Measurements from ENCODE around the gene PNKD. TPM values are rescaled to one million over a fixed set of nuclear protein-coding genes. Genes with fewer than 3 reads are reported as not detected.

PNKD gene
- total and polyA plus RNA-seq, 2 experiments from 2014 or later, result 28.2 to 83.3 TPM

DNA sequence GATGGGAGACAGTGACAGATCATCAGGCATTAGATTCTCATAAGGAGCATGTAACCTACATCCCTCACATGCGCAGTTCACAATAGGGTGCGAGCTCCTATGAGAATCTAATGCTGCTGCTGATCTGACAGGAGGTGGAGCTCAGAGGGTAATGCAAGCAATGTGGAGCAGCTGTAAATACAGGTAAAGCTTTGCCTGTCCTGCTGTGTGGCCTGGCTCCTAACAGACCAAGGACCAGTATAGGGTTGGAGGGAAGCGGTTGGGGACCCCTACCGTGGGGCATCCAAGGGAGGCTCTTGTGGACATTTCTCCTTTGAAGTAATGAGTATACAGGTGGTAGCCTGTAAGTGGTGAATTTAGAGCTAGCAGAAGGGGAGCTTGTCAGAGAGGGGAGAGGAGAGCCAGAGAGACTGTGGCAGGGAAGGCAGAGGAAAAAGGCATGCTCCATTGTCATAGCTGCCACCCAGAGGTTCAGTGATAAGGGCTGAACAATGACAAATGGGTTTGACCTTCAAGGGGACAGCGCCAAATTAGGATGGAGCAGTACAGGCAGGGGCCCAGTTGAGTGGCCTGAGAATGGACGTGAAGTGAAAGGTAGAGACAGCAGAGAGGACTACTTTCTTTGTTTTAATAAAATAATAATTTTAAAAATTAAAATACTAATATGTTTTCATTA is 37.2 kb downstream of the PNKD start:
- H3K27ac ChIP-seq (ENCODE audit: low read depth), result no peak overlapping the region
- Mint-ChIP-seq H3K9me3 (0 out of 3 replicates have a peak, but pooled peaks cover 3% of the 10 kb centered on the region), H3K27ac (no peak overlapping the region), H3K36me3 (ENCODE audit: low read depth) (no peaks in the 10 kb centered on the region), H3K4me3 (no peak overlapping the region), H3K4me1 (no peaks in the 10 kb centered on the region), H3K27me3 (ENCODE audit: insufficient read depth, low read depth, poor library complexity) (peaks cover 10% of the 10 kb centered on the region)
- ATAC-seq (no peak), DNase-seq (ENCODE audit: low spot score) (no peak)
- H2AFZ ChIP-seq, result no peak overlapping the region
- no peaks in the 10 kb centered on the region for H3F3A ChIP-seq (replicated peaks; ENCODE audit: low read depth)
- no peak overlapping the region for H3K4me3 ChIP-seq
- H3K4me1 ChIP-seq (ENCODE audit: insufficient read depth), result 0 out of 2 replicates have a peak, but pooled peaks cover 3% of the 10 kb centered on the region
- H4K20me1 ChIP-seq (replicated peaks; ENCODE audit: insufficient read depth), result no peaks in the 10 kb centered on the region
- TF ChIP-seq EZH2 (IDR thresholded peaks at IDR 0.05; ENCODE audit: low read depth, unreplicated experiment) (no peak), ZNF331 (CRISPR knock-in tag; IDR thresholded peaks at IDR 0.05; ENCODE audit: low read depth) (no peak), JUNB (IDR thresholded peaks at IDR 0.05; ENCODE audit: unreplicated experiment) (no peak), STAT1 (IDR thresholded peaks at IDR 0.05; ENCODE audit: unreplicated experiment) (no peak), EZH2phosphoT487 (IDR thresholded peaks at IDR 0.05; ENCODE audit: unreplicated experiment) (no peak), ZNF462 (CRISPR knock-in tag; IDR thresholded peaks at IDR 0.05) (no peak), NANOG (IDR thresholded peaks at IDR 0.05; ENCODE audit: borderline replicate concordance) (no peak), ZNF114 (CRISPR knock-in tag; IDR thresholded peaks at IDR 0.05) (no peak), POLR2AphosphoS5 (IDR thresholded peaks at IDR 0.05; ENCODE audit: low read depth) (no peak), CREB1 (CRISPR knock-in tag; IDR thresholded peaks at IDR 0.05; ENCODE audit: low read depth) (no peak)
- TF ChIP-seq, protein P1, sequence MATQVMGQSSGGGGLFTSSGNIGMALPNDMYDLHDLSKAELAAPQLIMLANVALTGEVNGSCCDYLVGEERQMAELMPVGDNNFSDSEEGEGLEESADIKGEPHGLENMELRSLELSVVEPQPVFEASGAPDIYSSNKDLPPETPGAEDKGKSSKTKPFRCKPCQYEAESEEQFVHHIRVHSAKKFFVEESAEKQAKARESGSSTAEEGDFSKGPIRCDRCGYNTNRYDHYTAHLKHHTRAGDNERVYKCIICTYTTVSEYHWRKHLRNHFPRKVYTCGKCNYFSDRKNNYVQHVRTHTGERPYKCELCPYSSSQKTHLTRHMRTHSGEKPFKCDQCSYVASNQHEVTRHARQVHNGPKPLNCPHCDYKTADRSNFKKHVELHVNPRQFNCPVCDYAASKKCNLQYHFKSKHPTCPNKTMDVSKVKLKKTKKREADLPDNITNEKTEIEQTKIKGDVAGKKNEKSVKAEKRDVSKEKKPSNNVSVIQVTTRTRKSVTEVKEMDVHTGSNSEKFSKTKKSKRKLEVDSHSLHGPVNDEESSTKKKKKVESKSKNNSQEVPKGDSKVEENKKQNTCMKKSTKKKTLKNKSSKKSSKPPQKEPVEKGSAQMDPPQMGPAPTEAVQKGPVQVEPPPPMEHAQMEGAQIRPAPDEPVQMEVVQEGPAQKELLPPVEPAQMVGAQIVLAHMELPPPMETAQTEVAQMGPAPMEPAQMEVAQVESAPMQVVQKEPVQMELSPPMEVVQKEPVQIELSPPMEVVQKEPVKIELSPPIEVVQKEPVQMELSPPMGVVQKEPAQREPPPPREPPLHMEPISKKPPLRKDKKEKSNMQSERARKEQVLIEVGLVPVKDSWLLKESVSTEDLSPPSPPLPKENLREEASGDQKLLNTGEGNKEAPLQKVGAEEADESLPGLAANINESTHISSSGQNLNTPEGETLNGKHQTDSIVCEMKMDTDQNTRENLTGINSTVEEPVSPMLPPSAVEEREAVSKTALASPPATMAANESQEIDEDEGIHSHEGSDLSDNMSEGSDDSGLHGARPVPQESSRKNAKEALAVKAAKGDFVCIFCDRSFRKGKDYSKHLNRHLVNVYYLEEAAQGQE (IDR thresholded peaks at IDR 0.05; ENCODE audit: unreplicated experiment), result no peak
- TF ChIP-seq, protein P2, sequence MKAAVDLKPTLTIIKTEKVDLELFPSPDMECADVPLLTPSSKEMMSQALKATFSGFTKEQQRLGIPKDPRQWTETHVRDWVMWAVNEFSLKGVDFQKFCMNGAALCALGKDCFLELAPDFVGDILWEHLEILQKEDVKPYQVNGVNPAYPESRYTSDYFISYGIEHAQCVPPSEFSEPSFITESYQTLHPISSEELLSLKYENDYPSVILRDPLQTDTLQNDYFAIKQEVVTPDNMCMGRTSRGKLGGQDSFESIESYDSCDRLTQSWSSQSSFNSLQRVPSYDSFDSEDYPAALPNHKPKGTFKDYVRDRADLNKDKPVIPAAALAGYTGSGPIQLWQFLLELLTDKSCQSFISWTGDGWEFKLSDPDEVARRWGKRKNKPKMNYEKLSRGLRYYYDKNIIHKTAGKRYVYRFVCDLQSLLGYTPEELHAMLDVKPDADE (IDR thresholded peaks at IDR 0.05), result no peak
- TF ChIP-seq, protein P3, sequence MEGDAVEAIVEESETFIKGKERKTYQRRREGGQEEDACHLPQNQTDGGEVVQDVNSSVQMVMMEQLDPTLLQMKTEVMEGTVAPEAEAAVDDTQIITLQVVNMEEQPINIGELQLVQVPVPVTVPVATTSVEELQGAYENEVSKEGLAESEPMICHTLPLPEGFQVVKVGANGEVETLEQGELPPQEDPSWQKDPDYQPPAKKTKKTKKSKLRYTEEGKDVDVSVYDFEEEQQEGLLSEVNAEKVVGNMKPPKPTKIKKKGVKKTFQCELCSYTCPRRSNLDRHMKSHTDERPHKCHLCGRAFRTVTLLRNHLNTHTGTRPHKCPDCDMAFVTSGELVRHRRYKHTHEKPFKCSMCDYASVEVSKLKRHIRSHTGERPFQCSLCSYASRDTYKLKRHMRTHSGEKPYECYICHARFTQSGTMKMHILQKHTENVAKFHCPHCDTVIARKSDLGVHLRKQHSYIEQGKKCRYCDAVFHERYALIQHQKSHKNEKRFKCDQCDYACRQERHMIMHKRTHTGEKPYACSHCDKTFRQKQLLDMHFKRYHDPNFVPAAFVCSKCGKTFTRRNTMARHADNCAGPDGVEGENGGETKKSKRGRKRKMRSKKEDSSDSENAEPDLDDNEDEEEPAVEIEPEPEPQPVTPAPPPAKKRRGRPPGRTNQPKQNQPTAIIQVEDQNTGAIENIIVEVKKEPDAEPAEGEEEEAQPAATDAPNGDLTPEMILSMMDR (conservative IDR thresholded peaks at IDR 0.05; ENCODE audit: low read depth in 2 of 2), result no peak
- H3K79me2 ChIP-seq (replicated peaks; ENCODE audit: insufficient read depth), result no peaks in the 10 kb centered on the region
- H3K27me3 ChIP-seq (ENCODE audit: insufficient read depth), result no peaks in the 10 kb centered on the region
- no peaks in the 10 kb centered on the region for H3K36me3 ChIP-seq (ENCODE audit: insufficient read depth)
- no peak overlapping the region for H3K4me2 ChIP-seq
- no peaks in the 10 kb centered on the region for H3K9me2 ChIP-seq (ENCODE audit: insufficient read depth)
